Measurements from ENCODE around the gene BAIAP2L2. TPM values are rescaled to one million over a fixed set of nuclear protein-coding genes. Genes with fewer than 3 reads are reported as not detected.
"Not testable (repeated sequence)": the region's sequence is repeated elsewhere in the genome, so short reads cannot be mapped to it uniquely, and the experiment has no call there.

The BAIAP2L2 gene
- total and polyA plus RNA-seq, 4 donors, result 0.33 to 0.46 (median 0.44) TPM; not detected in 1

DNA sequence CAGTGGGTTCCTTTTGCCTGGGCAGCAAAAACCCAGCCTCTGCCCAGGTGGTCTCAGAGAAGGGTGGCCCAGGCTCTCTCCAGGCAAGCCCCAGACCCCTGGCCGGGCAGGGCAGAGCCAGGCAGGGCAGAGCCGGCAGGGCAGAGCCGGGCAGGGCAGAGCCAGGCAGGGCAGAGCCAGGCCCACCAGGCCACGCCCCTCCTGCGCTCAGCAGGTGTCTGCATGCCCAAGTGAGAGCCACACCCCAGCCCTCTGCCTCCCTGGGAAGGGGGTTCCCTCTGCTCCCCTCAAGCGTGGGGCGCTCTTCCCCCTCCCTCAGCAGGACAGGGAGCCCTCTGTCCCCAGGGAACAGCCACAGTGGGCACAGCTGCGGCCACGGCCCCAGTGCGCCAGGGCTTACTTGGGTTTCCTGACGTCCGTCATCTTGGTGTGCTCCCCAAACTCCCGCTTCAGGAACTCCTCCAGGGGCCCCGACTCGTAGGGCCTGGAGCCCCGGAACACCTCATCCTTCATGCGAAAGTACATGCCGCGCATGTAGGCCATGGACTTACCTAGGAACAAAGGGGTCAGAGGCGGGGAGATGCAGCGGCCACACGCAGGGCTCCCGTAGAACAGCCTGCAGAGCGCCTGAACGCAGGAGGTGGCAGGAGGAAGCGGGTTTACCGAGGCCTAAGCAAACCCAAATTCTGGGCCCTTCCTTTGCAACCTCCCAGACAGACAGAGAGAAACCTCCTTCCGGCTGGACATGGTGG, 10.1 kb upstream of the BAIAP2L2 start:
- TF ChIP-seq NR2F2 (IDR thresholded peaks at IDR 0.05), result no peak
- TF ChIP-seq YY1 (IDR thresholded peaks at IDR 0.05), result no peak
- TF ChIP-seq RXRA (IDR thresholded peaks at IDR 0.05), result no peak
- TF ChIP-seq TAF1 (conservative IDR thresholded peaks at IDR 0.05), result no peak
- H3K36me3 ChIP-seq (ENCODE audit: control insufficient read depth in 4 of 4, insufficient read depth in 3 of 4, low read depth in 1 of 4, low read length in 3 of 4), result peaks cover 0 to 2% (median 0%) of the 10 kb centered on the region in 4 donors
- 92% methylated on average over 28 of the region's 28 CpGs for WGBS

GRCh38 chr22:38118747-38119146, 8.3 kb upstream of the BAIAP2L2 start:
- not testable (repeated sequence) for H3K27me3 ChIP-seq (ENCODE audit: control insufficient read depth in 4 of 4, insufficient read depth in 4 of 4, low read length in 3 of 4); H3K36me3 ChIP-seq (ENCODE audit: control insufficient read depth in 4 of 4, insufficient read depth in 3 of 4, low read depth in 1 of 4, low read length in 3 of 4); H3K9me3 ChIP-seq (ENCODE audit: control insufficient read depth in 4 of 4, low read length in 3 of 4); DNase-seq (ENCODE audit: low spot score); H3K4me3 ChIP-seq (ENCODE audit: low read depth in 1 of 3, low read length in 3 of 3); H3K27ac ChIP-seq (ENCODE audit: low read depth in 1 of 2, low read length in 2 of 2); H3K9ac ChIP-seq (ENCODE audit: low read depth in 1 of 2, low read length in 2 of 2); H3K4me1 ChIP-seq (ENCODE audit: control insufficient read depth in 4 of 4, insufficient read depth in 4 of 4, low read length in 3 of 4)
- WGBS, result 96% methylated on average over 2 of the region's 2 CpGs

More for the DNA sequence above, 10.1 kb upstream of the BAIAP2L2 start:
- Histone ChIP-seq H3K9me3 (ENCODE audit: control insufficient read depth in 4 of 4, low read length in 3 of 4) (no peaks in the 10 kb centered on the region), H3K9ac (ENCODE audit: low read depth in 1 of 2, low read length in 2 of 2) (no peak overlapping the region), H3K27ac (ENCODE audit: low read depth in 1 of 2, low read length in 2 of 2) (no peak overlapping the region), H3K27me3 (ENCODE audit: control insufficient read depth in 4 of 4, insufficient read depth in 4 of 4, low read length in 3 of 4) (no peaks in the 10 kb centered on the region), H3K4me3 (ENCODE audit: low read depth in 1 of 3, low read length in 3 of 3) (no peak overlapping the region), H3K4me1 (ENCODE audit: control insufficient read depth in 4 of 4, insufficient read depth in 4 of 4, low read length in 3 of 4) (no peaks in the 10 kb centered on the region)
- no peak for DNase-seq (ENCODE audit: low spot score)

- peaks cover 0 to 5% (median 0%) of the 10 kb centered on the region in 4 donors for H3K4me1 ChIP-seq (ENCODE audit: control insufficient read depth in 4 of 4, insufficient read depth in 4 of 4, low read length in 3 of 4)
- TF ChIP-seq GABPA (IDR thresholded peaks at IDR 0.05 in 1 of 2, conservative IDR thresholded peaks at IDR 0.05 in 1 of 2) (no peak), REST (IDR thresholded peaks at IDR 0.05) (no peak), TAF1 (conservative IDR thresholded peaks at IDR 0.05) (no peak), NR2F2 (IDR thresholded peaks at IDR 0.05) (no peak), RAD21 (IDR thresholded peaks at IDR 0.05) (no peak), RXRA (IDR thresholded peaks at IDR 0.05) (no peak), ATF3 (IDR thresholded peaks at IDR 0.05) (no peak), FOXA1 (IDR thresholded peaks at IDR 0.05) (no peak), EGR1 (IDR thresholded peaks at IDR 0.05; ENCODE audit: low read depth in 2 of 2) (no peak), HNF4A (conservative IDR thresholded peaks at IDR 0.05) (no peak), YY1 (IDR thresholded peaks at IDR 0.05) (no peak), FOXA2 (IDR thresholded peaks at IDR 0.05) (no peak), HNF4G (IDR thresholded peaks at IDR 0.05) (no peak), SP1 (IDR thresholded peaks at IDR 0.05) (no peak), JUND (IDR thresholded peaks at IDR 0.05) (no peak)
- TF ChIP-seq, protein P1, sequence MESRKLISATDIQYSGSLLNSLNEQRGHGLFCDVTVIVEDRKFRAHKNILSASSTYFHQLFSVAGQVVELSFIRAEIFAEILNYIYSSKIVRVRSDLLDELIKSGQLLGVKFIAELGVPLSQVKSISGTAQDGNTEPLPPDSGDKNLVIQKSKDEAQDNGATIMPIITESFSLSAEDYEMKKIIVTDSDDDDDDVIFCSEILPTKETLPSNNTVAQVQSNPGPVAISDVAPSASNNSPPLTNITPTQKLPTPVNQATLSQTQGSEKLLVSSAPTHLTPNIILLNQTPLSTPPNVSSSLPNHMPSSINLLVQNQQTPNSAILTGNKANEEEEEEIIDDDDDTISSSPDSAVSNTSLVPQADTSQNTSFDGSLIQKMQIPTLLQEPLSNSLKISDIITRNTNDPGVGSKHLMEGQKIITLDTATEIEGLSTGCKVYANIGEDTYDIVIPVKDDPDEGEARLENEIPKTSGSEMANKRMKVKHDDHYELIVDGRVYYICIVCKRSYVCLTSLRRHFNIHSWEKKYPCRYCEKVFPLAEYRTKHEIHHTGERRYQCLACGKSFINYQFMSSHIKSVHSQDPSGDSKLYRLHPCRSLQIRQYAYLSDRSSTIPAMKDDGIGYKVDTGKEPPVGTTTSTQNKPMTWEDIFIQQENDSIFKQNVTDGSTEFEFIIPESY (IDR thresholded peaks at IDR 0.05), result no peak
- TF ChIP-seq, protein P2, sequence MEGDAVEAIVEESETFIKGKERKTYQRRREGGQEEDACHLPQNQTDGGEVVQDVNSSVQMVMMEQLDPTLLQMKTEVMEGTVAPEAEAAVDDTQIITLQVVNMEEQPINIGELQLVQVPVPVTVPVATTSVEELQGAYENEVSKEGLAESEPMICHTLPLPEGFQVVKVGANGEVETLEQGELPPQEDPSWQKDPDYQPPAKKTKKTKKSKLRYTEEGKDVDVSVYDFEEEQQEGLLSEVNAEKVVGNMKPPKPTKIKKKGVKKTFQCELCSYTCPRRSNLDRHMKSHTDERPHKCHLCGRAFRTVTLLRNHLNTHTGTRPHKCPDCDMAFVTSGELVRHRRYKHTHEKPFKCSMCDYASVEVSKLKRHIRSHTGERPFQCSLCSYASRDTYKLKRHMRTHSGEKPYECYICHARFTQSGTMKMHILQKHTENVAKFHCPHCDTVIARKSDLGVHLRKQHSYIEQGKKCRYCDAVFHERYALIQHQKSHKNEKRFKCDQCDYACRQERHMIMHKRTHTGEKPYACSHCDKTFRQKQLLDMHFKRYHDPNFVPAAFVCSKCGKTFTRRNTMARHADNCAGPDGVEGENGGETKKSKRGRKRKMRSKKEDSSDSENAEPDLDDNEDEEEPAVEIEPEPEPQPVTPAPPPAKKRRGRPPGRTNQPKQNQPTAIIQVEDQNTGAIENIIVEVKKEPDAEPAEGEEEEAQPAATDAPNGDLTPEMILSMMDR (IDR thresholded peaks at IDR 0.05; ENCODE audit: low read depth, low read length, missing input control), result no peak
- TF ChIP-seq, protein P3, sequence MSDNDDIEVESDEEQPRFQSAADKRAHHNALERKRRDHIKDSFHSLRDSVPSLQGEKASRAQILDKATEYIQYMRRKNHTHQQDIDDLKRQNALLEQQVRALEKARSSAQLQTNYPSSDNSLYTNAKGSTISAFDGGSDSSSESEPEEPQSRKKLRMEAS (IDR thresholded peaks at IDR 0.05), result no peak
- H3K9ac ChIP-seq (ENCODE audit: low read depth in 1 of 2, low read length in 2 of 2), result no peak overlapping the region
- H3K27ac ChIP-seq (ENCODE audit: low read depth in 1 of 2, low read length in 2 of 2), result no peak overlapping the region
- H3K4me3 ChIP-seq (ENCODE audit: low read depth in 1 of 3, low read length in 3 of 3), result no peak overlapping the region
- H3K36me3 ChIP-seq (ENCODE audit: control insufficient read depth in 4 of 4, insufficient read depth in 3 of 4, low read depth in 1 of 4, low read length in 3 of 4), result peaks cover 0 to 2% (median 0%) of the 10 kb centered on the region in 4 donors
- WGBS, result 93% methylated on average over 3 of the region's 3 CpGs
- H3K27me3 ChIP-seq (ENCODE audit: control insufficient read depth in 4 of 4, insufficient read depth in 4 of 4, low read length in 3 of 4), result no peaks in the 10 kb centered on the region
- H3K9me3 ChIP-seq (ENCODE audit: control insufficient read depth in 4 of 4, low read length in 3 of 4), result no peaks in the 10 kb centered on the region
- DNase-seq (ENCODE audit: low spot score), result no peak
These were observed 7.7 kb upstream of the BAIAP2L2 start for GRCh38 chr22:38118182-38118581.
